HG03196 (cell line): Measurements from ENCODE around the gene NRL.

Source experiments
- ATAC-seq: cut with Tn5 transposase; IDR thresholded peaks from one replicate; pipeline ENCODE4 v1.9.1; 2021; ENCODE audit not compliant: unreplicated experiment

The NRL gene

DNA sequence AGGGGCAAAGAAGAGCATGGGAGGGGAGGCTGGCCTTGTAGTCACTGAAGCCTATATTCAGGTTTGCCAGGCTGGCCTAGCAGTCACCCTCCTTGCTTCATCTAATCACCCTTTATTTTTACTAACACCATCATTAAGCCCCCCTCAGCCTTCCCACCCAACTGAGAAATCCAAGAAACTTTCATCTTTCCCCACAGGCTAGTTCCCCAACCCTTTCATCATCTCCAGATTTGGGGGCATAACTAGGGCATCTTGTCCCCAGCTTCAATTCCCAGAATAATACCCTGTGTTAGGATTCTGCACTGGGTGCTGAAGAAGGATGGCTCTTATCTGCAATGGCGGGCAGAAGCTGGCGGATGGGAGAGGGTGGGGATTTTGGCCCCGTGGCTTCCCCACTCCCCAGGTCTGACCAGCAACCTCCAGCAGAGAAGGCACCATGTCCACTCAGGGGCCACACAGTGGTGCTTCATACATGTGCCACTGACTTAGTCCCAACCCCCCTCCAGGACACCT, 13.7 kb downstream of the NRL start:
- no peak for ATAC-seq

DNA sequence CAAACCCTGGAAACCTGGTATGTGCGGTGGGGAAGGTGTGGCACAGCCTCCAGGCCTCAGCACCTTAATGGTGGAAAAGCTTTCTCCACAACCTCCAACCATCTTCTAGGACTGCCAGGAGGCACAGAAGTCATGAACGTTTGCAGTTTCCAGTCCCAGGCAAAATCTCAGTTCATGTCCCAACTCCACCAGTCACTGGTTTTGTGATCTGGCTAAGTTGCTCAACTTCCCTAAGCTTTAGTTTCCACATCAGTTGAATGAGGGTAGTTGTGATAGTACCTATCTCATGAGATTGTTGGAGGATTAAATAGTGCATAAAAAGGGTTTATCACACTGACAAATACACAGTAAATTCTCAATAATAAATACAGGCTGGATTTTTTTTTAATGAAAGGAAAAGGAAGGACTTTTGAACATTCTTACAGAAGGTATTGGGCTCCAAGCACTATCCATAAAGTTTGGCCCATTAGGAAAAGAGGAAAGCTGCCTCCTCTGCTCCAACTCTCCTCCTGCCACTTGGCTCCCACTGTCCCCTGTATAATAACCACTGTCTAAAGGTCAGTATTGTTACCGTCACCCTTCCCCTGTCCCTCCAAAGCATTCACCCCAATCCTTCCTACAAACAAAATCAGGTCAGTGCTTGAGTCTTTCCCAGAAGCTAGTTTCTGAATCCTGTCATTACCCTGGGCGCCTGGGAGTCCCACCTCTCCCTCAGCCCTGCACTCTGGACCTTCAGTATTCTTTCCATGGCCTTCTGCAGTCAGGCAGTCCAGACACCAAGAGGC, 14.4 kb downstream of the NRL start:
- no peak for ATAC-seq

DNA sequence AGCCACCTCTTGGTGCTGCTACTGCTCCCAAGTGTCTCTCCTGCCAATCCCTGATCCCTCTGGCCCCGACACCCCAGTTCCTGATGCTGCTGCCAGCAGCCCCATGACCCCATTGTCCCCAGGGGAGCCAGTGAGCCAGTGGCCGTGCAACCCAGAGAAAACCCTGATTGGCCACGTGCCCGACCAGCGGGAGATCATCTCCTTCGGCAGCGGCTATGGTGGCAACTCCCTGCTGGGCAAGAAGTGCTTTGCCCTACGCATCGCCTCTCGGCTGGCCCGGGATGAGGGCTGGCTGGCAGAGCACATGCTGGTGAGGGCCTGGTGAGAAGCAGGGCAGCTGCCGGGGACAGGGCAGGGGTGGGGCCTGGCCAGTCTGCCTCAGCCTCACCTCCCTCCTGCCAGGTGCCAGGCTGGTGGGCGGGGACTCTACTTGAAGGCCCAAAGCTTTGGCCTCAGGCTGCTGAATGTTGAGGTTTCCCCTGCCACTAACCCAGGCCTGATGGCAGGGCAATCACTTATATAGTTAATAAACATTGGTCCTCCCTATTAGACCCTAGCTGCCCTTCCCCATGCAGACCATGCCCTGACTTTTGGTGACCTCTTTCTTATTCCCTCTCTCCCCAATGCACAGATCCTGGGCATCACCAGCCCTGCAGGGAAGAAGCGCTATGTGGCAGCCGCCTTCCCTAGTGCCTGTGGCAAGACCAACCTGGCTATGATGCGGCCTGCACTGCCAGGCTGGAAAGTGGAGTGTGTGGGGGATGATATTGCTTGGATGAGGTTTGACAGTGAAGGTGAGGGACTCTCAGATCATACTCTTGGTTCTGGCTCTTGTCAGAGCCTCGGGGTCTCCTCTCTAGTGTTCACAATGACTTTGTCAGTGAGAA, 15.6 kb downstream of the NRL start:
- no peak for ATAC-seq

DNA sequence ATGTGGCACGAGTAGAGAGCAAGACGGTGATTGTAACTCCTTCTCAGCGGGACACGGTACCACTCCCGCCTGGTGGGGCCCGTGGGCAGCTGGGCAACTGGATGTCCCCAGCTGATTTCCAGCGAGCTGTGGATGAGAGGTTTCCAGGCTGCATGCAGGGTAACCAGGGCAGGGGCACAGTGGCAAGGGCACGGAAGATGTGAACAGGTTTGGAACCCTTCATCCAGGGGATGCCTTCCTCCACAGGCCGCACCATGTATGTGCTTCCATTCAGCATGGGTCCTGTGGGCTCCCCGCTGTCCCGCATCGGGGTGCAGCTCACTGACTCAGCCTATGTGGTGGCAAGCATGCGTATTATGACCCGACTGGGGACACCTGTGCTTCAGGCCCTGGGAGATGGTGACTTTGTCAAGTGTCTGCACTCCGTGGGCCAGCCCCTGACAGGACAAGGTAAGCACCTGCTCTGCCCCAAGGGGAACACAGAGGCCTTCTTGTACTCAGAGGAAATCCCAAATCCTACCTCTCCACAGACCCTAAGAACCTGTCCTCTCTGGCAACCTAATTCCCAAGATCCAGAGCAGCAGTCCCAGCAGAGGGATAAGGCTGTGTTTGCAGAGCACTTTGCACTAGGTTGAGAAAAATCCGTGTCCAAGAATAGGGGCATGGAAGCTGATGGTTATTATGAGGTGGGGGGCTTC, 16.4 kb downstream of the NRL start:
- no peak for ATAC-seq

DNA sequence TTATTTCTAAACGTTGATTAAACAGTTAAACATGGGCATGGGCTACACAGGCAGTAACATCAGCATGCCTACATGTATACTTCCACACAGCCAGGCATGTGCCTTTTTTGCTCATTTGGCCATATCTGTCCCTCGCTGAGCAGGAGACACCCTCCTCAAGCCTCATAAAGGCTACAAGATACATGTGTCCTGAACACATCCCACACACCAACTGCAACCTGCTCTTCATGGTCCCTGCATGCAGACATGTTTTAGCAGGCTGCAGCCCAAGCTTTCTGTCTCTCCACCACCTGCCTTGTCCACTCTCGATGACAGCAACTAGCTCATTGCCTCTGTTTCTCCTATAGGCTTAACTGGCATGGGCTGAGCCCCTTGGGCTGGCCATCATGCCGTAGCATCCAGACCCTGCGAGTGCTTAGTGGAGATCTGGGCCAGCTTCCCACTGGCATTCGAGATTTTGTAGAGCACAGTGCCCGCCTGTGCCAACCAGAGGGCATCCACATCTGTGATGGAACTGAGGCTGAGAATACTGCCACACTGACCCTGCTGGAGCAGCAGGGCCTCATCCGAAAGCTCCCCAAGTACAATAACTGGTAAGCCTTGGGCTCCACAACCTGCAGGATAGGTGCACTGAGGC, 18.1 kb downstream of the NRL start:
- ATAC-seq: no peak

- ATAC-seq: peak; percentile 61
Observed at GRCh38 chr14:24095271-24096068, 19.3 kb downstream of the NRL start.

GRCh38 chr14:24094841-24095270, 19.9 kb downstream of the NRL start:
- ATAC-seq: no peak

GRCh38 chr14:24093901-24094840, 20.6 kb downstream of the NRL start, which contains the start of gene PCK2:
PCK2 (plus strand) TSS chr14:24094311; CDS start chr14:24094406, 95 bp downstream.
- ATAC-seq: peak; percentile 51

DNA sequence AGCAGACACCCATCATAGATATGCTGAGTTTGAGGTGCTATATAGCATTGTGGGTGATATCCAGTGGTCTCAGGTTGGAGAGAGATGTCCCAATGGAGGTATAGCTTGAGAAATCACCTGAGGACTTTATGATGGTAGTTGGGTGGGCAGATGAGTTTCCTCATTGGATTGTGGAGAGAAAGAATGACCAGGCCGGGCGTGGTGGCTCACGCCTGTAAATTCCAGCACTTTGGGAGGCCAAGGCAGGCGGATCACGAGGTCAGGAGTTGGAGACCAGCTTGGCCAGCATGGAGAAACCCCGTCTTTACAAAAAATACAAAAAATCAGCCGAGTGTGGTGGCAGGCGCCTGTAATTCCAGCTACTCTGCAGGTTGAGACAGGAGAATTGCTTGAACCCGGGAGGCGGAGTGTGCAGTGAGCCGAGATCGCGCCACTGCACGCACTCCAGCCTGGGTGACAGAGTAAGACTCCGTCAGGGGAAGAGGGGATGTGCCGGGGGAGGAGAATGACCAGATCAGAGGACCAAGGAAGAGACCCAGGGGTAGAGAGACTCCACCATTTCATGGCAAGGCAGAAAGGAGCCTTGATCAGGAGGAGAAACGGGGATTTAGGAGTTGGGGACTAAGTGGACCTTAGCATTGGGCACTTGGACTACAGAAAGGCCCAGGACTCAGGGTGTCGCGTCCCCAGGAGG, 21.4 kb downstream of the NRL start:
- ATAC-seq: no peak

GRCh38 chr14:24092505-24093206, 22.1 kb downstream of the NRL start:
- no peak for ATAC-seq

DNA sequence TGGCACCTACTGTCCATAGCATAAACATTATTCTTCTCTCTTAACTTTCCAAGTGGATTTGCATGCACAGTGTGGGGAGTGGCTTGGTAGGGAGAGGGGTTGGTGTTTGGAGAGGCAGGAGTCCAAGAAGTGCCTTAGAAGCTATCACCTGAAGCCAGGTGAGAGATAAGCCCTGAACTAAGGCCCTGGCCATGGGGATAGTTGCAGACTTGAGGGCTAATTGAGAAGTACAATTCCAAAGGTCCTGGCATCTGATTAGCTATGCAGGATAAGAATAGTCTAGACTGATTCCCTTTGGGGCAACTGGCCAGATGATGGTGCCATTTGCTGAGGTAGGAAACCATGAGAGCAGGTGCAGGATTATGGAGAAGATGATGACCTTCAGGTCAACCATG, 22.6 kb downstream of the NRL start:
- ATAC-seq: no peak

- no peak for ATAC-seq
Observed at GRCh38 chr14:24089890-24090289, 24.9 kb downstream of the NRL start.

DNA sequence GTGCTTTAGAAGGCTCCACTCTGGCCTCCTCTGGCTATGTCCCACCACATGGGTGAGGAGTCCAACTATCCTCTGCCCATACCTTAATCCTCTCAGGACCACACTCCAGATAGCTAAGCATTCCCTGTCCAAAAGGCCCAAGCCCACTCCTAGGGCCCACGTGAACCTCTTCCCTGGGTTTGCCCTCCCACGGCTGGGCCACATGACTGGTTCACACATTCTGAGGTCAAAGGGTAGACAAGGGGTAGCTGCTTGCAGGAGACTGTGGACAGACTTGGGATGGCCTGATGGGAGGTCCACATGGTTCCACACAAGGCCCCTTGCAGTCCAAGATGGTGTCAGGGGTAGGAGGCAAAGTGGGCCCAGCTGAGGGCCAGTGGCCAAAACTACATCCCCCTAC, 26.7 kb downstream of the NRL start:
- no peak for ATAC-seq

DNA sequence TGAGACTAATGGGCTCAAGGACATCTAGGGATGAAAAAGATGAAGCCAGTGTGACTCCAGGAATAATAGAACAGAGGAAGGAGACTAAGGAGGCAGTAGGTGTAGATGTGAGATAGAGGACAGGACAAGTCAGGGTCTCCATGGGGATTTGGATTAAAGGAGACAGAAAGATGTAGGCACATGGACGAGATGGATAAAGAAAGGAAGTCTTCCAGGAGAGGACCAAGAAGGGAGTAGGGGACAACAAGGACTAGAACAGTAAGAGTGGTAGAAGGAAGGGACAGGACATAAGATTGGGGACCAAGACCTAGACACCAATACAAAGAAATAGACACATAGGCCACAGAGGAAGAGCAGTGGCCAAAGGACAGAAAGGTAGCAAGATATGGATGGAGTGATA, 27.7 kb downstream of the NRL start:
- no peak for ATAC-seq

- no peak for ATAC-seq
Observed at GRCh38 chr14:24086193-24086955, 28.4 kb downstream of the NRL start.

DNA sequence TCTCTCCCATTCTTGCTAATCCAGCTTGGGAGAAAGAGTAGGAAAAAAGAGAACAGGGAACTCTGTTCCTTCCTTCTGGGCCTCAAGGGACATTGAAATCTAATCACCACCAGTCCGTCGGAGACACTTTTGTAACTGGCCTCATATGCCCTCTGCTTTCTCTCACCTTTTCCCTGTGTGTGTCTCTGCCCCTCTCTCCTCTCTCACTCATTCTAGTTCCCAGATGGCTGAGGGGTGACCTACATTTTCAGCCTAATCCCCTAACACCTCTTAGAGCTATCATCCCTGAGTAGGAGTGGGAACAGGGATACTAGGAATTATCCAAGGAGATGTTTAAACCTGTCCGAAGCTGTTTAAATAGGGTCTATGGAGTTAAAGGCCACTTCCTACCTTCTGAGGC, 29.5 kb downstream of the NRL start:
- ATAC-seq: no peak

GRCh38 chr14:24084440-24084839, 30.3 kb downstream of the NRL start:
- ATAC-seq: no peak
